Tibial artery (tissue), 4 donors: ENCODE data around the gene TSEN54.

Experiments
- DNase-seq, 2 donors: peaks; one replicate each; pipeline ENCODE4 v3.0.0-alpha.2; 2019
- H3K27ac ChIP-seq, 2 donors: fragments of 200-600 bp; sonication (generic) in 1 of 2; 1 replicate in 1 of 2; 2 replicates in 1 of 2; pipeline ENCODE4 v1.5.1; 2018 to 2019; ENCODE audit warnings: mild to moderate bottlenecking in 1 of 2
- H3K27me3 ChIP-seq, 2 donors: fragments of 200-600 bp; sonication (generic) in 1 of 2; one replicate each; pipeline versions ENCODE4 v1.5.1 to v1.6.0; 2016 to 2019
- H3K36me3 ChIP-seq, 3 donors: fragments of 200-600 bp; sonication (generic) in 2 of 3; one replicate each; pipeline ENCODE4 v1.5.1; 2016 to 2019; ENCODE audit warnings: mild to moderate bottlenecking in 2 of 3
- H3K4me1 ChIP-seq, 4 donors: fragments of 200-600 bp; sonication (generic) in 2 of 4; 1 replicate in 3 of 4; 2 replicates in 1 of 4; pipeline ENCODE4 v1.5.1; 2016 to 2019
- H3K4me3 ChIP-seq, 2 donors: fragments of 200-600 bp; sonication (generic) in 1 of 2; 1 replicate in 1 of 2; 2 replicates in 1 of 2; pipeline ENCODE4 v1.5.1; 2018 to 2019; ENCODE audit warnings: mild to moderate bottlenecking in 2 of 2
- H3K9me3 ChIP-seq, 3 donors: fragments of 200-600 bp; sonication (generic) in 1 of 3; one replicate each; pipeline ENCODE4 v1.5.1; 2016 to 2019
- CTCF ChIP-seq, 2 experiments: fragments of 200-600 bp in 1 of 2; fragments of 450-650 bp in 1 of 2; IDR thresholded peaks; one replicate each; pipeline ENCODE4 v1.5.1; 2017 to 2019; ENCODE audit warnings: antibody characterized with exemption in 2 of 2, mild to moderate bottlenecking in 1 of 2, moderate library complexity in 1 of 2
- intact Hi-C: fragments of 100-400 bp; cut with DNase I; formaldehyde crosslinking; loops from one replicate; pipeline ENCODE4 v1.15.0; 2023; ENCODE audit warnings: low total_unique reads

Gene TSEN54

GRCh38 chr17:75492555-75493168, 23.7 kb upstream of the TSEN54 start:
- peaks cover 32 to 93% (median 70%) of the 10 kb centered on the region in 3 donors for H3K36me3 ChIP-seq
- no peak for TF ChIP-seq CTCF (IDR thresholded peaks at IDR 0.05)
- H3K9me3 ChIP-seq = no peaks in the 10 kb centered on the region
- no peak for DNase-seq
- H3K27ac ChIP-seq = no peak overlapping the region
- H3K4me3 ChIP-seq = no peak overlapping the region
- H3K4me1 ChIP-seq = peaks cover 0 to 5% (median 4%) of the 10 kb centered on the region in 4 donors
- intact Hi-C loops = no loop called here
- no peaks in the 10 kb centered on the region for H3K27me3 ChIP-seq

- no peak for TF ChIP-seq CTCF (IDR thresholded peaks at IDR 0.05)
- Histone ChIP-seq H3K36me3 (peaks cover 37 to 100% (median 78%) of the 10 kb centered on the region in 3 donors), H3K9me3 (no peaks in the 10 kb centered on the region), H3K4me3 (no peak overlapping the region), H3K4me1 (peaks cover 0 to 10% (median 0%) of the 10 kb centered on the region in 4 donors), H3K27me3 (no peaks in the 10 kb centered on the region), H3K27ac (no peak overlapping the region)
- DNase-seq = no peak
- intact Hi-C loops = no loop called here
These were observed 22.7 kb upstream of the TSEN54 start for GRCh38 chr17:75493476-75494129.

- no peak for DNase-seq
- Histone ChIP-seq H3K27ac (no peak overlapping the region), H3K27me3 (no peaks in the 10 kb centered on the region), H3K36me3 (peaks cover 38 to 100% (median 83%) of the 10 kb centered on the region in 3 donors), H3K9me3 (no peaks in the 10 kb centered on the region), H3K4me1 (peaks cover 0 to 18% (median 0%) of the 10 kb centered on the region in 4 donors), H3K4me3 (no peak overlapping the region)
- no peak for TF ChIP-seq CTCF (IDR thresholded peaks at IDR 0.05)
- intact Hi-C loops = no loop called here
These were observed 21.9 kb upstream of the TSEN54 start for GRCh38 chr17:75494326-75494877.

- Histone ChIP-seq H3K36me3 (peaks cover 45 to 100% (median 92%) of the 10 kb centered on the region in 3 donors), H3K27me3 (no peaks in the 10 kb centered on the region), H3K9me3 (no peaks in the 10 kb centered on the region), H3K4me3 (no peak overlapping the region), H3K4me1 (peaks cover 0 to 19% (median 0%) of the 10 kb centered on the region in 4 donors), H3K27ac (no peak overlapping the region)
- DNase-seq = no peak
- no peak for TF ChIP-seq CTCF (IDR thresholded peaks at IDR 0.05)
- intact Hi-C loops = no loop called here
These were observed 20.3 kb upstream of the TSEN54 start for GRCh38 chr17:75496005-75496404.

- intact Hi-C loops = no loop called here
- H3K27me3 ChIP-seq = no peaks in the 10 kb centered on the region
- no peak for TF ChIP-seq CTCF (IDR thresholded peaks at IDR 0.05)
- no peak overlapping the region for H3K27ac ChIP-seq
- peaks cover 0 to 33% (median 11%) of the 10 kb centered on the region in 4 donors for H3K4me1 ChIP-seq
- H3K4me3 ChIP-seq = no peak overlapping the region
- peaks cover 37 to 98% (median 81%) of the 10 kb centered on the region in 3 donors for H3K36me3 ChIP-seq
- no peaks in the 10 kb centered on the region for H3K9me3 ChIP-seq
- DNase-seq = no peak
These were observed 18.1 kb upstream of the TSEN54 start for GRCh38 chr17:75498039-75498725.
